RKO (cell line): ENCODE results near the gene C4orf46.

Experiments
- DNase-seq: peaks from one replicate; pipeline ENCODE4 v3.0.0-alpha.2; 2016; ENCODE audit warnings: low spot score

The C4orf46 gene

DNA sequence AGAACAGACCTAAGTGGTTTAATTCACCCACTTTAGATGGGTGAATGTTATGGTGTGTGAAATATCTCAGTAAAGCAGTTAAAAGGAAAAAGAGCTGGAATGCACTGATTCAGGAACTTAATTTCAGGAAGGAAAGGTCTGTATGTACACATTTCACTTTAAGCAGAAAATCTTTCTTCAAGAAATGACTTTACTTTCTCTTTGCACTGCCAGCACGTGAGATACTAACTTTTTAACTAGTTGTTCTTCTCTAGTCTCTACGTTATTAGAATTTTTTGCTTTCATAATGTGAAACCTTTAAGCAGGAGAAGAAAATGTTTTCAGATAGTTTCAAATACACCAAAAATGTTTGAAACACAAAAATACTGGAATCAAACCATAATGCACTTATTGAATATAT is 18.8 kb downstream of the C4orf46 start:
- DNase-seq = no peak

DNA sequence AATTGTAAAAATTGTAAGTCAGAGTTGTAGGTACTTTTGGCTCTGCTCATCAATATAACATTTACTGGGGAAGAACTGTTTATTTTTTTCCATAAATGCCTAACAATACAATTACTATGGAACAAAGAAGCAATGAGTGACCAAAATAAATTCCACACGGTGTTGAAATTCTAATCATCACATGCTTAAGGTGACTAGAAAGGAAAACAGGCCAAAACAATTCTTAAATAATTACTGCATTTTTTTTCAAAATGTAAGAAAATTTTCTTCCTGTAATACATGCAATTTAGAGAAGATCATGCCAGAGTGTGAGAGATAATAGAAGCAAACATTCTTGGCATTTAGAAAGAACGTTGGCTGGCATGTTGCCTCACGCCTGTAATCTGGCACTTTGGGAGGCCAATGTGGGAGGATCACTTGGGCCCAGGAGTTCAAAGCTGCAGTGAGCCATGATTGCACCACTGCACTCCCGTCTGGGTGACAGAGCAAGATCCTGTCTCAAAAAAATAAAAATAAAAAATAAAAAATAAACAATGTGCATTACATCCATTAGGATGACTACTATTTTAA is 22.5 kb downstream of the C4orf46 start:
- DNase-seq = no peak

DNA sequence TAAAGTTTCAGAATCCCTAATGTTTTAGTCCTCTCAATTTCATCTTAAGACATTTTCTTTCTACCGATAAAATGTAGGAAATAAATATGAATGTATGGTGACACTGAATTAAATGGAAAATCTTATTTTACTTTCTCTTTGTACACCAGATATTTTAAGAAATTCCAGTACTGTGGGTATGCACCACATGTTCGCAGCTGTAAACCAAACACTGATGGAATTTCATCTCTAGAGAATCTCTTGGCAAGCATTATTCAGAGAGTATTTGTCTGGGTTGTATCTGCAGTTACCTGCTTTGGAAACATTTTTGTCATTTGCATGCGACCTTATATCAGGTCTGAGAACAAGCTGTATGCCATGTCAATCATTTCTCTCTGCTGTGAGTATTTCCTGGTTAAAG is 26.9 kb downstream of the C4orf46 start:
- DNase-seq = no peak

DNA sequence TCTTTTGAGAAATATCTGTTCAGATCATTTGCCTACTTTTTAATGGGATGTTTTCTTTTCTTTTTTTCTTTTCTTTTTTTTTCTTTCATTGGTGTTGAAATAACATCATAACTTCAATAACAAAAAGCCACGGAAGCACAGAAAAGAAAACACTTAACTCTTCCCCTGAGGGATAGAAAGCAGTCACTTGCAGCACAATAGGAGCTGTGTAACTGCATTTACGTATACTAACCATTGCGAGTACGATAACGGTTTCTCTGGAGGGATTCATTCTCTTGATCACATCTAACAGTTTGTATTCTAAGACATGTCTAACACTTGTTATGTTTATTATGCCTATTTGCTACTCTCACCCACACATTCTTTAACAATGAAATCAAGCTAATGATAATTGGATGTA is 27.3 kb downstream of the C4orf46 start:
- DNase-seq = no peak

DNA sequence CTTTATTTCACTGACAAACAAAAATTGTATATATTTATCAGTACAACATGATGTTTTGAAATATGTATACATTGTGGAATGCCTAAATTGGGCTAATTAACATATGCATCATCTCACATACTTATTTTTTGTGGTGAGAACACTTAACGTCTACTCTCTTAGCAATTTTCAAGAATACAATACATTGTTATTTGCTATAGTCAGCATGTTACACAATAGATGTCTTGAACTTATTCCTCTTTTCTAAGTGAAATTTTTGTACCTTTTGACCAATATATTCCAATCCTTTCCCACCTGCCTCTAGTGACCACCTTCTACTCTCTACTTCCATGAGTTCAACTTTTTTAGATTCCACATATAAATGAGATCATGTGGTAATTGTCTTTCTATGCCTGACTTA is 35.1 kb downstream of the C4orf46 start:
- no peak for DNase-seq

DNA sequence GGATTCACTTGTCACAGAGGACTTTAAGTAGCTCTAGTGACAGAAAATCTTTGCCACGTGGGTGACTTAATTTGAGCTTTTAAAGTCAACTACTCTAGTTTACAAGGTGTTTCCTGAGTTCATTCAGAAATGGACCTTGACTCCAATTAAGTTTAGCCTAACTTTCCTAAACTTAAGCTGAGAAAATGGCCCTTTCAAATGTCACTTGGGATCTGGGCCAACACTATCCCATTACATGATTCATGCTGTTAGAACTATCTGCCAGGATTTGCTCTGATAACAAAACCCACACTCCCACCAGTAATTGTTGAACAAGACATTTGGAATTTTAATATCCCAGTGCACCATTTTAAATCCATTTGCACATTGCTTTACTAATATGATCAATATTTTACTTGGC is 40.8 kb downstream of the C4orf46 start:
- DNase-seq = no peak

DNA sequence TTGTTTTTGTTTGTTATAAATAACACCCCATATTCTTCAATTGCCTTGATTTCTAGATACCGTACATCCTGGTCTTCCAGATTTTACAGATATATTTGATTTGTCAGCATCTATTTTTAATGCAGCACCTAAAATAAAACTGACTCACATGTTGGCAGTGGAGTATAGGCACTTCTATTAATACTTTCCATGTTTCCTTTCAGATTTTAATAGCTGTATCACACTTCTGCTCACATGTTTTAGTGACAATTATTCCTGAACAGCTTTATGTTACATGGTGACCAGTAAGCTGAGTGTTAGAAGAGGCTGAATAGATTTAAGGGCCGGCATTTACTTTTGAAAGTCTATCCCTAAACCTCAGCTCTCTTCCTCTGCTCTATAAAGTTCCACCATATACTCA is 46.1 kb downstream of the C4orf46 start:
- no peak for DNase-seq

DNA sequence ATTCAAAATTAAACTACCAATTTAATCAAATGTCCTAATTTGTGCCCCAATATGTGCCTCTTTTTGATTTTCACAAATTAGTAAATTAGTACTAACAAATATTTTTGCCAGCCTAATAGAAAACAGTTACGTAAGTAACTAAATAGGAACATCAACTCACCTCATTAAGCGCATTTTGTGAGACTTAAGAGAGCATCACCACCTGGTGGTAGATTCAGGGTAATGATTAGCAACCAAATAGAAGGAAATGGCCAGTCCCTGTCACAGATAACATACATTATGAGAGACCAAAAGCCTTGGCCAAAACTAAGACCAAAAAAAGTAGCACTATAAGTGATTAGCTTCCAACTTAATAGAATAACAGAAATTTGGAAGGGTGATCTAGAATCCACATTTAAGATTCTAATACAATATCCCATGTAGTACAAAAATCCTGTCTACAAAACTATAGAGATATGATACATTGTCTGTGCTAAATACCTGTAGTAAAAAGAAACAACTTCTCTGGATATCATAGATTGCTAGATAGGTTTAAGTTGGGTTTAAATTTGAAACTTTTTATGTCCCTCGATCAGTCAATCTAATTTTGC is 46.7 kb downstream of the C4orf46 start:
- peak; percentile 74 for DNase-seq

DNA sequence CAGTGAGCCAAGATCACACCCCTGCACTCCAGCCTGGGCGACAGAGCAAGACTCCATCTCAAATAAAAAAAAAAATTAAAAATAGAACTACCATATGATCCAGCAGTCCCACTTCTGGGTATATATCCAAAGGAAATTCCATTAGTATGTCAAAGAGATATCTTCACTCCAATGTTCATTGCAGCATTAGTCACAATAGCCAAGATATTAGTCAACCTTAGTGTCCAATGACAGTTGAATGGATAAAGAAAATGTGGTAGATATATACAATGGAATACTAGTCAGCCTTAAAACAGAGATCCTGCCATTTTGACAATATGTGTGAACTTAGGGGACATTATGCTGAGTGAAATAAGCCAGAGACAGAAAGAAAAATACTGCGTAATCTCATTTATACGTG is 49.4 kb downstream of the C4orf46 start:
- DNase-seq = no peak

DNA sequence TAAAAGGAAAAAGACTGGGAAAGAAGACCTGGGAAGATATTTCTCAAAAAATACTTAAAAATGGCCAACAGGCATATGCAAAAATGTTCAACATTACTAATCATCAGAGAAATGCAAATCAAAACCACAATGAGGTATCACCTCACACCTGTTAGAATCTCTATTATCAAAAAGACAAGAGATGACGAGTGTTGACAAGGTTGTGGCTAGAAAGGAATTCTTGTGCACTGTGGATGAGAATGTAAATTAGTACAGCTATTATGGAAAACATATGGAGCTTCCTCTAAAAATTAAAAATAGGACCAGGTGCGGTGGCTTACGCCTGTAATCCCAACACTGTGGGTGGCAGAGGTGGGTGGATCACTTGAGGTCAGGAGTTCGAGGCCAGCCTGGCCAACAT is 50.0 kb downstream of the C4orf46 start:
- no peak for DNase-seq

DNA sequence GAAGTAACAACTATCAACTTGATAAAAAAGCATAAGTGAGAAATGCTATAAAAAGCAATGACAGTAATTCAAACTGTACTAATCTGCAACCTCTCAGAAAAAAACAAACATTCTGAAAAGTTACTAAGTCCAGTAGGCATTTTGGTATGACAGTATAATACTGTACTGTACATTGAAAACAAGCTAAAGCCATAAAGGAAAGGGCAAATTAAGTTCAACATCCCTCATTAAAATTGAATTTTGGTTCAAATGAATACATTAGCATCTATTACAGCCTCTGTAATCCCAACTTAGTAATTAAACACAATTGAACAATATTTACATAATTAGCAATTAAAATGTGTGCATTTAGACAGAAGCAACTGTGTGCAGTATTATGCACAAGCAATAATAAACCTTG is 53.7 kb downstream of the C4orf46 start:
- DNase-seq = no peak
